H9 (cell line): ENCODE data around the gene PLEKHG5. TPM values are rescaled to one million over a fixed set of nuclear protein-coding genes. Genes with fewer than 3 reads are reported as not detected.

Source experiments
- DNase-seq: peaks from one replicate; pipeline ENCODE4 v3.0.0-alpha.2; 2017
- H2AFZ ChIP-seq: one replicate; pipeline ENCODE4 v1.6.1; 2013; ENCODE audit warnings: mild to moderate bottlenecking, low read length, control low read depth, moderate library complexity
- H2AK5ac ChIP-seq: 2 replicates; pipeline ENCODE4 v1.6.1; 2013; ENCODE audit warnings: low read length, control low read depth, mixed read lengths; ENCODE audit not compliant: insufficient read length
- H2BK120ac ChIP-seq: one replicate; pipeline ENCODE4 v1.6.1; 2013; ENCODE audit warnings: low read depth, mild to moderate bottlenecking, low read length, control low read depth, inconsistent platforms; ENCODE audit not compliant: poor library complexity, severe bottlenecking
- H2BK12ac ChIP-seq: 2 replicates; pipeline ENCODE4 v1.6.1; 2013; ENCODE audit warnings: low read length, control low read depth, mixed read lengths, low read depth; ENCODE audit not compliant: insufficient read length
- H2BK15ac ChIP-seq: 2 replicates; pipeline ENCODE4 v1.6.1; 2013; ENCODE audit warnings: low read depth, low read length, control low read depth
- H2BK20ac ChIP-seq: one replicate; pipeline ENCODE4 v1.6.1; 2013; ENCODE audit warnings: low read depth, mild to moderate bottlenecking, low read length, control low read depth, inconsistent platforms; ENCODE audit not compliant: poor library complexity, severe bottlenecking
- H2BK5ac ChIP-seq: 2 replicates; pipeline ENCODE4 v1.6.1; 2013; ENCODE audit warnings: low read length, control low read depth, mixed read lengths; ENCODE audit not compliant: insufficient read length
- H3K14ac ChIP-seq: 2 replicates; pipeline ENCODE4 v1.6.1; 2013; ENCODE audit warnings: low read length, control low read depth; ENCODE audit not compliant: insufficient read depth
- H3K18ac ChIP-seq: 2 replicates; pipeline ENCODE4 v1.6.1; 2013; ENCODE audit warnings: low read depth, mild to moderate bottlenecking, mixed read lengths, low read length, control low read depth; ENCODE audit not compliant: insufficient read length
- H3K23ac ChIP-seq: 2 replicates; pipeline ENCODE4 v1.6.1; 2013; ENCODE audit warnings: low read length, control low read depth, mixed read lengths, low read depth; ENCODE audit not compliant: insufficient read length
- H3K23me2 ChIP-seq: 2 replicates; pipeline ENCODE4 v1.6.1; 2013; ENCODE audit warnings: low read depth, mild to moderate bottlenecking, mixed read lengths, low read length, control low read depth; ENCODE audit not compliant: insufficient read length, poor library complexity, severe bottlenecking
- H3K27ac ChIP-seq: 2 replicates; pipeline ENCODE4 v1.5.1; 2013; ENCODE audit warnings: low read length, control low read depth, mixed read lengths, low read depth; ENCODE audit not compliant: insufficient read length
- H3K27me3 ChIP-seq: 2 replicates; pipeline ENCODE4 v1.6.1; 2013; ENCODE audit warnings: low read length, control low read depth, inconsistent platforms; ENCODE audit not compliant: insufficient read depth
- H3K4ac ChIP-seq: 2 replicates; pipeline ENCODE4 v1.6.1; 2013; ENCODE audit warnings: low read depth, mild to moderate bottlenecking, control low read depth, inconsistent platforms, low read length, moderate library complexity
- H3K4me1 ChIP-seq: 2 replicates; pipeline ENCODE4 v1.6.1; 2013; ENCODE audit warnings: low read length, control low read depth, inconsistent platforms; ENCODE audit not compliant: insufficient read depth
- H3K4me2 ChIP-seq: 2 replicates; pipeline ENCODE4 v1.6.1; 2013; ENCODE audit warnings: low read length, control low read depth, mixed read lengths; ENCODE audit not compliant: insufficient read length, insufficient read depth
- H3K56ac ChIP-seq: 2 replicates; pipeline ENCODE4 v1.6.1; 2013; ENCODE audit warnings: low read depth, mild to moderate bottlenecking, mixed read lengths, low read length, control low read depth; ENCODE audit not compliant: insufficient read length
- H3K79me1 ChIP-seq: 2 replicates; pipeline ENCODE4 v1.6.1; 2013; ENCODE audit warnings: low read depth, mild to moderate bottlenecking, moderate library complexity, low read length, control low read depth, inconsistent platforms; ENCODE audit not compliant: insufficient read depth, poor library complexity, severe bottlenecking
- H3K79me2 ChIP-seq: 2 replicates; pipeline ENCODE4 v1.6.1; 2013; ENCODE audit warnings: low read length, control low read depth, inconsistent platforms; ENCODE audit not compliant: insufficient read depth
- H3K9ac ChIP-seq: 2 replicates; pipeline ENCODE4 v1.6.1; 2013; ENCODE audit warnings: low read length, control low read depth, mixed read lengths; ENCODE audit not compliant: insufficient read length; ENCODE audit errors: extremely low read depth
- H3K9me3 ChIP-seq: one replicate; pipeline ENCODE4 v1.6.1; 2013; ENCODE audit warnings: low read depth, low read length, inconsistent platforms; ENCODE audit not compliant: control insufficient read depth
- H3T11ph ChIP-seq: one replicate; pipeline ENCODE4 v1.6.1; 2013; ENCODE audit warnings: mild to moderate bottlenecking, low read length, control low read depth, inconsistent platforms
- H4K20me1 ChIP-seq: one replicate; pipeline ENCODE4 v1.6.1; 2013; ENCODE audit not compliant: control insufficient read depth, insufficient read length, insufficient read depth
- H4K5ac ChIP-seq: 2 replicates; pipeline ENCODE4 v1.6.1; 2013; ENCODE audit warnings: low read depth, mild to moderate bottlenecking, mixed read lengths, low read length, control low read depth; ENCODE audit not compliant: insufficient read length
- H4K8ac ChIP-seq: replicated peaks from 2 replicates; pipeline ENCODE4 v1.6.1; 2013; ENCODE audit warnings: low read length, control low read depth, mixed read lengths, low read depth; ENCODE audit not compliant: insufficient read length
- H4K91ac ChIP-seq: 2 replicates; pipeline ENCODE4 v1.6.1; 2013; ENCODE audit warnings: low read depth, mild to moderate bottlenecking, moderate library complexity, mixed read lengths, low read length, control low read depth; ENCODE audit not compliant: insufficient read length
- H3K27ac Mint-ChIP-seq, 3 experiments: 2 replicates in 2 of 3; 3 replicates in 1 of 3; pipeline ENCODE4 v1.8.0; 2020 to 2021; ENCODE audit warnings: mixed read lengths in 3 of 3, mild to moderate bottlenecking in 1 of 3, moderate library complexity in 1 of 3
- H3K27me3 Mint-ChIP-seq: 2 replicates; pipeline ENCODE4 v1.8.0; 2021; ENCODE audit warnings: low read depth, mild to moderate bottlenecking, moderate library complexity, mixed read lengths
- H3K36me3 Mint-ChIP-seq, 3 experiments: 2 replicates in 2 of 3; 3 replicates in 1 of 3; pipeline ENCODE4 v1.8.0; 2020 to 2021; ENCODE audit warnings: low read depth in 3 of 3, mixed read lengths in 3 of 3; ENCODE audit not compliant: insufficient read depth in 1 of 3
- H3K4me1 Mint-ChIP-seq, 2 experiments: 2 replicates each; pipeline ENCODE4 v1.8.0; 2020; ENCODE audit warnings: mixed read lengths in 2 of 2
- H3K4me3 Mint-ChIP-seq, 2 experiments: 2 replicates in 1 of 2; 3 replicates in 1 of 2; pipeline ENCODE4 v1.8.0; 2020 to 2021; ENCODE audit warnings: mild to moderate bottlenecking in 2 of 2, mixed read lengths in 2 of 2, moderate library complexity in 1 of 2
- H3K9me3 Mint-ChIP-seq, 2 experiments: 2 replicates in 1 of 2; 3 replicates in 1 of 2; pipeline ENCODE4 v1.8.0; 2020; ENCODE audit warnings: mild to moderate bottlenecking in 2 of 2, mixed read lengths in 2 of 2, moderate library complexity in 1 of 2
- WGBS: extraction: QIAGEN DNeasy Blood & Tissue Kit; methylation state at CpG from one replicate; pipeline ENCODE4 v1.1.7; 2013; ENCODE audit warnings: missing lambda C conversion rate, low lambda C conversion rate, mixed read lengths; ENCODE audit not compliant: insufficient read length; ENCODE audit errors: extremely low coverage; 5-methylcytosine and 5-hydroxymethylcytosine counted together
- total RNA-seq: library from RNA; stranded (reverse); gene quantifications from 2 replicates; pipeline ENCODE4 v1.2.1, GENCODE V29; 2021
- TF ChIP-seq, protein P1 (sequence below): fragments of 200-600 bp; sonication (generic); conservative IDR thresholded peaks from 3 replicates; pipeline ENCODE4 v1.8.0; 2021; ENCODE audit warnings: antibody characterized with exemption, mild to moderate bottlenecking

PLEKHG5 gene
- total RNA-seq, 1 experiment from 2014 or later: 22.3 TPM

DNA sequence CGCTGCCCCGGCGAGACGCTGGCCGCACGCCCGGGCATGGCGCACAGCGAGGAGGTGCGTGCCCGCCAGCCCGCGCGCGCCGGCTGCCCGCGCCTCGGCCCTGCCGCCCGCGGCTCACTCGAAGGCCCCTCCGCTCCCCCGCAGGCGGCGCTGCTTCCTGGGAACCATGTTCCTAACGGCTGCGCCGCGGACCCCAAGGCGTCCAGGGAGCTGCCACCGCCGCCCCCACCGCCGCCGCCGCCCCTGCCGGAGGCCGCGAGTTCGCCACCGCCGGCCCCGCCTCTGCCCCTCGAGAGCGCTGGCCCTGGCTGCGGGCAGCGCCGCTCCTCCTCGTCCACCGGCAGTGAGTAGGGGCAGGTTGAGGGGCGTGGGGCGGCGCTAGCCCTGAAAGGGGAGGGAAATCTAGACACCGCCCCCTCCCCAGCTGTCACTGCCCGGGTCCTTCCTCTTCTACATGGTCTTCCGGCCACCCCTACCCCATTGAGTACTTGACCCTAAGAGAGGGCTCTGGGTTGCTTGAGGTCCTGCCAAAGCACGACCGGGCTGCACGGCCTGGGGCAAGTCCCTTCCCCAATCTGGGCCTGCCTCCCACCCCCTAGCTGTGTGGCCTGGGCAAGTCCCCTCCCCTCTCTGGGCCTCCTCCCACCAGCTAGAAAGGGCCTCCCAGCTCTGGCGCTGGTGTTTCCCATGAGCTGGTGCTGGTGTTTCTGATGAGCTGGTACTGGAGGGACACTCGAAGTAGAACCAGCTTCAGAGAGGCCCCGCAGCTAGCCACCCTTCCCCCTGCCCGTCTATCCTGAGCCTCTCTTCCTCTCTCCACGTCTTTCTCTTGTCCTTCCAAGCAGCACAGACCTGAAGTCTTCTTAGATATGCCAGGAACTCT lies 42.5 kb downstream of the PLEKHG5 start:
- H3K9me3 ChIP-seq: no peaks in the 10 kb centered on the region
- H3K4me3 Mint-ChIP-seq: peak overlapping the region; percentile 55 to 74
- no peaks in the 10 kb centered on the region for H3K27me3 ChIP-seq
- no peak overlapping the region for H3K9ac ChIP-seq
- no peak overlapping the region for H2BK120ac ChIP-seq
- peak; percentile 80 for DNase-seq
- H4K20me1 ChIP-seq: no peaks in the 10 kb centered on the region
- H3K18ac ChIP-seq: no peak overlapping the region
- H2BK15ac ChIP-seq: no peak overlapping the region
- H4K8ac ChIP-seq: no peak overlapping the region
- no peaks in the 10 kb centered on the region; the same call in 1 of the 2 replicates for H3K4me1 ChIP-seq
- TF ChIP-seq, protein P1, sequence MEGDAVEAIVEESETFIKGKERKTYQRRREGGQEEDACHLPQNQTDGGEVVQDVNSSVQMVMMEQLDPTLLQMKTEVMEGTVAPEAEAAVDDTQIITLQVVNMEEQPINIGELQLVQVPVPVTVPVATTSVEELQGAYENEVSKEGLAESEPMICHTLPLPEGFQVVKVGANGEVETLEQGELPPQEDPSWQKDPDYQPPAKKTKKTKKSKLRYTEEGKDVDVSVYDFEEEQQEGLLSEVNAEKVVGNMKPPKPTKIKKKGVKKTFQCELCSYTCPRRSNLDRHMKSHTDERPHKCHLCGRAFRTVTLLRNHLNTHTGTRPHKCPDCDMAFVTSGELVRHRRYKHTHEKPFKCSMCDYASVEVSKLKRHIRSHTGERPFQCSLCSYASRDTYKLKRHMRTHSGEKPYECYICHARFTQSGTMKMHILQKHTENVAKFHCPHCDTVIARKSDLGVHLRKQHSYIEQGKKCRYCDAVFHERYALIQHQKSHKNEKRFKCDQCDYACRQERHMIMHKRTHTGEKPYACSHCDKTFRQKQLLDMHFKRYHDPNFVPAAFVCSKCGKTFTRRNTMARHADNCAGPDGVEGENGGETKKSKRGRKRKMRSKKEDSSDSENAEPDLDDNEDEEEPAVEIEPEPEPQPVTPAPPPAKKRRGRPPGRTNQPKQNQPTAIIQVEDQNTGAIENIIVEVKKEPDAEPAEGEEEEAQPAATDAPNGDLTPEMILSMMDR: no peak; the same call in 2 of the 3 replicates
- no CpG with 5 or more reads among the region's 66 CpGs for WGBS
- H3T11ph ChIP-seq: no peak overlapping the region
- no peak overlapping the region for H2BK5ac ChIP-seq
- peaks cover 21 to 43% of the 10 kb centered on the region in 2 experiments for H3K4me1 Mint-ChIP-seq
- peak overlapping the region; percentile 27 for H3K4me2 ChIP-seq
- no peak overlapping the region for H3K23ac ChIP-seq
- no peak overlapping the region for H2BK20ac ChIP-seq
- peaks cover 0 to 6% (median 0%) of the 10 kb centered on the region in 3 experiments; a peak in 4 of 7 replicates for H3K36me3 Mint-ChIP-seq
- no peak overlapping the region for H4K5ac ChIP-seq
- no peaks in the 10 kb centered on the region for H3K79me1 ChIP-seq
- H3K27ac ChIP-seq: no peak overlapping the region
- no peak overlapping the region for H4K91ac ChIP-seq
- no peaks in the 10 kb centered on the region for H3K9me3 Mint-ChIP-seq
- no peaks in the 10 kb centered on the region for H3K79me2 ChIP-seq
- no peak overlapping the region for H3K56ac ChIP-seq
- H2AFZ ChIP-seq: no peak overlapping the region
- peaks cover 2% of the 10 kb centered on the region for H3K23me2 ChIP-seq
- H3K4ac ChIP-seq: no peak overlapping the region
- H3K14ac ChIP-seq: no peak overlapping the region
- no peak overlapping the region for H2BK12ac ChIP-seq
- 0 out of 7 replicates have a peak overlapping the region, but pooled peaks of 1 of the 3 experiments have one; percentile 8 for H3K27ac Mint-ChIP-seq
- H3K27me3 Mint-ChIP-seq: peaks cover 2% of the 10 kb centered on the region
- H2AK5ac ChIP-seq: no peak overlapping the region
